ENCODE results near the gene CD80.
A peak's percentile ranks its signal among the peaks of the same experiment; 100 is the strongest.

CD80 gene

GRCh38 chr3:119559441-119559963, at the start of gene CD80:
CD80 (minus strand) TSS chr3:119559614; CDS start chr3:119557728, 1,886 bp downstream.
- in situ Hi-C loops (cut with MboI; ENCODE audit: low pct_unique_long_range_greater_than_20kb, low sequenced_read_pairs, unreplicated experiment), result no loop called here
- peak; percentile 78 for TF ChIP-seq CTCF (IDR thresholded peaks at IDR 0.05; ENCODE audit: extremely low read depth, insufficient read depth, missing control alignments)
- peak; percentile 45 for DNase-seq (ENCODE audit: low spot score)

- no peak for TF ChIP-seq CTCF (IDR thresholded peaks at IDR 0.05; ENCODE audit: extremely low read depth, insufficient read depth, missing control alignments)
- DNase-seq (ENCODE audit: low spot score), result no peak
- in situ Hi-C loops (cut with MboI; ENCODE audit: low pct_unique_long_range_greater_than_20kb, low sequenced_read_pairs, unreplicated experiment), result no loop called here
Measured at GRCh38 chr3:119608405-119609000, 49.1 kb upstream of the CD80 start.

- in situ Hi-C loops (cut with MboI; ENCODE audit: low pct_unique_long_range_greater_than_20kb, low sequenced_read_pairs, unreplicated experiment), result no loop called here
- TF ChIP-seq CTCF (IDR thresholded peaks at IDR 0.05; ENCODE audit: extremely low read depth, insufficient read depth, missing control alignments), result no peak
- DNase-seq (ENCODE audit: low spot score), result no peak
Measured at GRCh38 chr3:119604878-119605277, 45.5 kb upstream of the CD80 start.

- TF ChIP-seq CTCF (IDR thresholded peaks at IDR 0.05; ENCODE audit: extremely low read depth, insufficient read depth, missing control alignments), result no peak
- in situ Hi-C loops (cut with MboI; ENCODE audit: low pct_unique_long_range_greater_than_20kb, low sequenced_read_pairs, unreplicated experiment), result no loop called here
- DNase-seq (ENCODE audit: low spot score), result no peak
Measured at GRCh38 chr3:119602676-119603075, 43.3 kb upstream of the CD80 start.

GRCh38 chr3:119601154-119601553, 41.7 kb upstream of the CD80 start:
- in situ Hi-C loops (cut with MboI; ENCODE audit: low pct_unique_long_range_greater_than_20kb, low sequenced_read_pairs, unreplicated experiment), result no loop called here
- DNase-seq (ENCODE audit: low spot score), result no peak
- TF ChIP-seq CTCF (IDR thresholded peaks at IDR 0.05; ENCODE audit: extremely low read depth, insufficient read depth, missing control alignments), result no peak

- peak; percentile 46 for DNase-seq (ENCODE audit: low spot score)
- TF ChIP-seq CTCF (IDR thresholded peaks at IDR 0.05; ENCODE audit: extremely low read depth, insufficient read depth, missing control alignments), result peak; percentile 88
- in situ Hi-C loops (cut with MboI; ENCODE audit: low pct_unique_long_range_greater_than_20kb, low sequenced_read_pairs, unreplicated experiment), result no loop called here
Measured at GRCh38 chr3:119600732-119601131, 41.3 kb upstream of the CD80 start.
